ENCODE results near the gene THOC6. TPM values are rescaled to one million over a fixed set of nuclear protein-coding genes. Genes with fewer than 3 reads are reported as not detected.
A peak's percentile ranks its signal among the peaks of the same experiment; 100 is the strongest.

THOC6 gene
- total RNA-seq, 1 donor from 2014 or later, result 16.6 TPM

DNA sequence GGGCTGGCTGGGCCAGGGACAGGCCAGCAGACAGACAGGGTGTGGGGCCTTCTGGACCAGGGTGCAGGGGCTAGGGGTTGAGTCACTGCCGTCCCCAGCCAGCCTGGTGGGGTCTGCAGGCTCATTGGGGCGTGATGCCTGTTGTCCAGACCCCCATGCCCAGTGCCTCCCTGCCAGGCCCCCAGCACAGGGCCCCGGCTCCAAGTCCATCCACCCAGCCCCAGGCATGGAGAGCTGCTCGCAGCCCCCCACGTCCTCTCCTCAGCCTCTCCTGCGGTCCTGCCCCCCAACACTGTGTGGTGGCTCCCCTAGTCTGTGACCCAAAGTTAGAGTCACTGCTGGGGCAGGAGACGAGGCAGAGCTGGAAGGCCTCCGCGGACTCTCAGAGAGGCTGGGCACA, 36.5 kb upstream of the THOC6 start:
- Histone ChIP-seq H3K79me2 (ENCODE audit: low read depth) (no peaks in the 10 kb centered on the region), H3K9me3 (ENCODE audit: low read depth) (no peaks in the 10 kb centered on the region), H3K4me1 (peaks cover 8% of the 10 kb centered on the region), H2AFZ (replicated peaks) (no peak overlapping the region), H4K20me1 (ENCODE audit: low read depth) (no peaks in the 10 kb centered on the region), H3K4me3 (no peak overlapping the region), H3K27me3 (peaks cover 7% of the 10 kb centered on the region), H3K9ac (peak overlapping the region; percentile 13), H3F3A (ENCODE audit: low read depth) (peaks cover 19% of the 10 kb centered on the region), H3K27ac (no peak overlapping the region), H3K36me3 (no peaks in the 10 kb centered on the region), H3K4me2 (no peak overlapping the region)
- Mint-ChIP-seq H3K27me3 (ENCODE audit: insufficient read depth, low read depth) (peaks cover 5% of the 10 kb centered on the region), H3K27ac (no peak overlapping the region), H3K9me3 (no peaks in the 10 kb centered on the region), H3K36me3 (no peaks in the 10 kb centered on the region), H3K4me1 (peaks cover 5% of the 10 kb centered on the region), H3K4me3 (no peak overlapping the region)
- no peak for DNase-seq (ENCODE audit: low spot score)
- TF ChIP-seq EZH2 (IDR thresholded peaks at IDR 0.05), result no peak
- TF ChIP-seq, protein P1, sequence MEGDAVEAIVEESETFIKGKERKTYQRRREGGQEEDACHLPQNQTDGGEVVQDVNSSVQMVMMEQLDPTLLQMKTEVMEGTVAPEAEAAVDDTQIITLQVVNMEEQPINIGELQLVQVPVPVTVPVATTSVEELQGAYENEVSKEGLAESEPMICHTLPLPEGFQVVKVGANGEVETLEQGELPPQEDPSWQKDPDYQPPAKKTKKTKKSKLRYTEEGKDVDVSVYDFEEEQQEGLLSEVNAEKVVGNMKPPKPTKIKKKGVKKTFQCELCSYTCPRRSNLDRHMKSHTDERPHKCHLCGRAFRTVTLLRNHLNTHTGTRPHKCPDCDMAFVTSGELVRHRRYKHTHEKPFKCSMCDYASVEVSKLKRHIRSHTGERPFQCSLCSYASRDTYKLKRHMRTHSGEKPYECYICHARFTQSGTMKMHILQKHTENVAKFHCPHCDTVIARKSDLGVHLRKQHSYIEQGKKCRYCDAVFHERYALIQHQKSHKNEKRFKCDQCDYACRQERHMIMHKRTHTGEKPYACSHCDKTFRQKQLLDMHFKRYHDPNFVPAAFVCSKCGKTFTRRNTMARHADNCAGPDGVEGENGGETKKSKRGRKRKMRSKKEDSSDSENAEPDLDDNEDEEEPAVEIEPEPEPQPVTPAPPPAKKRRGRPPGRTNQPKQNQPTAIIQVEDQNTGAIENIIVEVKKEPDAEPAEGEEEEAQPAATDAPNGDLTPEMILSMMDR (IDR thresholded peaks at IDR 0.05), result no peak
- TF ChIP-seq EZH2phosphoT487 (IDR thresholded peaks at IDR 0.05), result no peak

GRCh38 chr16:2987833-2988232, 36.0 kb upstream of the THOC6 start:
- no peaks in the 10 kb centered on the region for H3K79me2 ChIP-seq (ENCODE audit: low read depth)
- no peak overlapping the region for H3K27ac ChIP-seq
- no peak for TF ChIP-seq EZH2phosphoT487 (IDR thresholded peaks at IDR 0.05)
- TF ChIP-seq, protein P1 (IDR thresholded peaks at IDR 0.05), result no peak
- peaks cover 4% of the 10 kb centered on the region for H3K4me1 ChIP-seq
- no peak for DNase-seq (ENCODE audit: low spot score)
- Mint-ChIP-seq H3K9me3 (no peaks in the 10 kb centered on the region), H3K27ac (no peak overlapping the region), H3K27me3 (ENCODE audit: insufficient read depth, low read depth) (peaks cover 5% of the 10 kb centered on the region), H3K4me1 (peaks cover 3% of the 10 kb centered on the region), H3K4me3 (no peak overlapping the region), H3K36me3 (no peaks in the 10 kb centered on the region)
- H3K4me3 ChIP-seq, result no peak overlapping the region
- no peak overlapping the region for H2AFZ ChIP-seq (replicated peaks)
- no peaks in the 10 kb centered on the region for H3K9me3 ChIP-seq (ENCODE audit: low read depth)
- no peak overlapping the region for H3K9ac ChIP-seq
- H3K27me3 ChIP-seq, result peaks cover 7% of the 10 kb centered on the region
- no peak overlapping the region for H3K4me2 ChIP-seq
- H3K36me3 ChIP-seq, result no peaks in the 10 kb centered on the region
- H3F3A ChIP-seq (ENCODE audit: low read depth), result peaks cover 14% of the 10 kb centered on the region
- no peaks in the 10 kb centered on the region for H4K20me1 ChIP-seq (ENCODE audit: low read depth)

- peaks cover 7% of the 10 kb centered on the region for H3K27me3 ChIP-seq
- H3K4me2 ChIP-seq, result no peak overlapping the region
- H3K9ac ChIP-seq, result no peak overlapping the region
- H3K4me1 Mint-ChIP-seq, result no peaks in the 10 kb centered on the region
- no peak overlapping the region for H3K4me3 Mint-ChIP-seq
- DNase-seq (ENCODE audit: low spot score), result no peak
- H4K20me1 ChIP-seq (ENCODE audit: low read depth), result no peaks in the 10 kb centered on the region
- no peaks in the 10 kb centered on the region for H3K9me3 ChIP-seq (ENCODE audit: low read depth)
- H3K27ac ChIP-seq, result no peak overlapping the region
- H3K9me3 Mint-ChIP-seq, result no peaks in the 10 kb centered on the region
- H3K4me3 ChIP-seq, result no peak overlapping the region
- H3K36me3 ChIP-seq, result no peaks in the 10 kb centered on the region
- H3K27ac Mint-ChIP-seq, result no peak overlapping the region
- H3K36me3 Mint-ChIP-seq, result no peaks in the 10 kb centered on the region
- no peak overlapping the region for H2AFZ ChIP-seq (replicated peaks)
- peaks cover 5% of the 10 kb centered on the region for H3K27me3 Mint-ChIP-seq (ENCODE audit: insufficient read depth, low read depth)
- TF ChIP-seq EZH2phosphoT487 (IDR thresholded peaks at IDR 0.05) (no peak), EZH2 (IDR thresholded peaks at IDR 0.05) (no peak)
- TF ChIP-seq, protein P1 (IDR thresholded peaks at IDR 0.05), result no peak
- peaks cover 7% of the 10 kb centered on the region for H3F3A ChIP-seq (ENCODE audit: low read depth)
- H3K4me1 ChIP-seq, result peaks cover 4% of the 10 kb centered on the region
- no peaks in the 10 kb centered on the region for H3K79me2 ChIP-seq (ENCODE audit: low read depth)
These were observed 35.2 kb upstream of the THOC6 start for GRCh38 chr16:2988590-2989099.

All from neural progenitor cell (in vitro differentiated cells).